Measurements from ENCODE around the gene KREMEN1. TPM values are rescaled to one million over a fixed set of nuclear protein-coding genes. Genes with fewer than 3 reads are reported as not detected.

Gene KREMEN1
- total and polyA plus RNA-seq, 2 donors (not counting 1 experiment from before 2014, with no cell fraction given) = 0.01 TPM; not detected in 1

DNA sequence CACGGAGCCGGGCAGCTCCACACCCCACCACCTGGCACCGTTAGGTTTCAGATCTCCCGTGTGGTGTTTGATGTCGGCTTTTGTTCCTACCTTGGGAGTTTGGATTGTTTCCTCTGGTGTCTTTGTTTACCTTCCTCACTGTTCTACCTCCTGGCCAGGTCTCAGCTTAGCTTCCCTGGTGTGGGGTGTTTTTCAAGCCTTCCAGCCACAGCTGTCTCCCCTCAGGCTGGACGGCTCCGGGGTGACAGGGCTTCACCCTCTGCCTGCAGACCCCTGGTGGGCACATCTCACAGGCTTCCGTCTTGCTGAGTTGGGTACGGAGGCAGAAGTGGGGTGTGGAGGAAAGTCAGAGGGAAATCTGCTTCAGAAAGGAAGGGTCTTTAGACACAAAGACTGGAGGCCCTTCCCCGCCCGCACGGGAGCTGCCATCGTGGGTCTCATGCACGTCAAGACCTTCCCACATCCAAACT is 73.3 kb downstream of the KREMEN1 start:
- H3K27me3 ChIP-seq (replicated peaks in 1 of 4; ENCODE audit: control extremely low read depth in 1 of 4, control insufficient read depth in 3 of 4, insufficient read depth in 4 of 4, low read length in 3 of 4) = peaks cover 0 to 15% (median 3%) of the 10 kb centered on the region in 4 experiments
- H3K4me2 ChIP-seq (replicated peaks; ENCODE audit: low read depth, low read length, poor library complexity, severe bottlenecking) = no peak overlapping the region
- H3K4me1 ChIP-seq (ENCODE audit: control insufficient read depth in 2 of 2, insufficient read depth in 2 of 2, low read length in 2 of 2) = no peaks in the 10 kb centered on the region
- no peaks in the 10 kb centered on the region for H4K20me1 ChIP-seq (ENCODE audit: control insufficient read depth, insufficient read depth, low read length, poor library complexity, severe bottlenecking)
- H2AFZ ChIP-seq (ENCODE audit: insufficient read depth, low read depth, low read length, poor library complexity, severe bottlenecking) = no peak overlapping the region
- no peak overlapping the region for H3K27ac ChIP-seq (ENCODE audit: low read length in 2 of 2)
- CTCF ChIA-PET = no interaction called here
- Mint-ChIP-seq H3K9me3 (ENCODE audit: insufficient read depth) (no peaks in the 10 kb centered on the region), H3K27ac (no peak overlapping the region), H3K4me3 (no peak overlapping the region), H3K27me3 (peaks cover 34% of the 10 kb centered on the region), H3K4me1 (no peaks in the 10 kb centered on the region)
- DNase-seq (no peak), ATAC-seq (ENCODE audit: low read depth) (no peak)
- intact Hi-C loops (cut with micrococcal nuclease) = no loop called here
- TF ChIP-seq, protein P1, sequence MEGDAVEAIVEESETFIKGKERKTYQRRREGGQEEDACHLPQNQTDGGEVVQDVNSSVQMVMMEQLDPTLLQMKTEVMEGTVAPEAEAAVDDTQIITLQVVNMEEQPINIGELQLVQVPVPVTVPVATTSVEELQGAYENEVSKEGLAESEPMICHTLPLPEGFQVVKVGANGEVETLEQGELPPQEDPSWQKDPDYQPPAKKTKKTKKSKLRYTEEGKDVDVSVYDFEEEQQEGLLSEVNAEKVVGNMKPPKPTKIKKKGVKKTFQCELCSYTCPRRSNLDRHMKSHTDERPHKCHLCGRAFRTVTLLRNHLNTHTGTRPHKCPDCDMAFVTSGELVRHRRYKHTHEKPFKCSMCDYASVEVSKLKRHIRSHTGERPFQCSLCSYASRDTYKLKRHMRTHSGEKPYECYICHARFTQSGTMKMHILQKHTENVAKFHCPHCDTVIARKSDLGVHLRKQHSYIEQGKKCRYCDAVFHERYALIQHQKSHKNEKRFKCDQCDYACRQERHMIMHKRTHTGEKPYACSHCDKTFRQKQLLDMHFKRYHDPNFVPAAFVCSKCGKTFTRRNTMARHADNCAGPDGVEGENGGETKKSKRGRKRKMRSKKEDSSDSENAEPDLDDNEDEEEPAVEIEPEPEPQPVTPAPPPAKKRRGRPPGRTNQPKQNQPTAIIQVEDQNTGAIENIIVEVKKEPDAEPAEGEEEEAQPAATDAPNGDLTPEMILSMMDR (IDR thresholded peaks at IDR 0.05) = no peak
- no peak for TF ChIP-seq EZH2 (IDR thresholded peaks at IDR 0.05; ENCODE audit: borderline replicate concordance, insufficient read depth, low read depth, low read length, poor library complexity, severe bottlenecking)
- WGBS (ENCODE audit: insufficient coverage) = 93% methylated on average over 9 of the region's 14 CpGs
- no peaks in the 10 kb centered on the region for H3K79me2 ChIP-seq (ENCODE audit: control insufficient read depth, insufficient read depth, low read length)
- peaks cover 0 to 2% (median 0%) of the 10 kb centered on the region in 3 donors for H3K9me3 ChIP-seq (ENCODE audit: control extremely low read depth in 1 of 3, control insufficient read depth in 2 of 3, insufficient read depth in 1 of 3, low read length in 2 of 3)
- H3K9ac ChIP-seq (ENCODE audit: low read length) = no peak overlapping the region
- POLR2A ChIA-PET = no interaction called here
- no peaks in the 10 kb centered on the region for H3K36me3 ChIP-seq (replicated peaks in 1 of 2; ENCODE audit: control extremely low read depth in 1 of 2, control insufficient read depth in 1 of 2, extremely low read depth in 1 of 2, insufficient read depth in 2 of 2, low read length in 1 of 2)
- no peak overlapping the region for H3K4me3 ChIP-seq (ENCODE audit: control extremely low read depth in 1 of 5, extremely low read depth in 1 of 5, insufficient read depth in 1 of 5, low read depth in 2 of 5, low read length in 4 of 5)

DNA sequence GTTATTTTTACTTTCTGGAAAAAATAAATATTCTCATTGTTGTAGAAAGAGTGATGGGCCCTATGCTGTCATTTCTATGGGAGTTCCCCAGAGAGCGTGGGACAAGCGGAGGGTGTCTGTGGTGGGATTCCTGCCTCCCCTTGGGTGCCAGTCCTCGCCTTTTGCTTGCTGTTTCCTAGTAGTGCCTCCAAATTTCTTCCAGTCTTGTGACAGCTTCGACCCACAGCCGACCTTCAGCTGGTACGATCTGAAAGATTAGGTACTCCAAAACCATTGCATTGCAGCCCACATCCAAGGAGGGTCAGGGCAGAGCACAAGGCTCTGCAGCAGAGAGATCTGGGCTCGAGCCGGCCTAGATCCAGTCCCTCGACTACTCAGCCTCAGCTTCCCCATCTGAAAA is 73.9 kb downstream of the KREMEN1 start:
- DNase-seq = no peak
- Mint-ChIP-seq H3K4me1 (no peaks in the 10 kb centered on the region), H3K9me3 (ENCODE audit: insufficient read depth) (no peaks in the 10 kb centered on the region), H3K4me3 (no peak overlapping the region), H3K27me3 (peaks cover 33% of the 10 kb centered on the region), H3K27ac (no peak overlapping the region)
- ChIA-PET POLR2A (no interaction called here), CTCF (no interaction called here)
- intact Hi-C loops (cut with micrococcal nuclease) = no loop called here
- H3K4me2 ChIP-seq (replicated peaks; ENCODE audit: low read depth, low read length, poor library complexity, severe bottlenecking) = no peak overlapping the region
- no peaks in the 10 kb centered on the region for H3K79me2 ChIP-seq (ENCODE audit: control insufficient read depth, insufficient read depth, low read length)
- peaks cover 0 to 2% (median 0%) of the 10 kb centered on the region in 3 donors for H3K9me3 ChIP-seq (ENCODE audit: control extremely low read depth in 1 of 3, control insufficient read depth in 2 of 3, insufficient read depth in 1 of 3, low read length in 2 of 3)
- no peaks in the 10 kb centered on the region for H3K4me1 ChIP-seq (ENCODE audit: control insufficient read depth in 2 of 2, insufficient read depth in 2 of 2, low read length in 2 of 2)
- H4K20me1 ChIP-seq (ENCODE audit: control insufficient read depth, insufficient read depth, low read length, poor library complexity, severe bottlenecking) = no peaks in the 10 kb centered on the region
- 94% methylated on average over 6 of the region's 9 CpGs for WGBS (ENCODE audit: insufficient coverage)
- no peak for TF ChIP-seq EZH2 (IDR thresholded peaks at IDR 0.05; ENCODE audit: borderline replicate concordance, insufficient read depth, low read depth, low read length, poor library complexity, severe bottlenecking)
- no peak overlapping the region for H3K9ac ChIP-seq (ENCODE audit: low read length)
- no peak overlapping the region for H2AFZ ChIP-seq (ENCODE audit: insufficient read depth, low read depth, low read length, poor library complexity, severe bottlenecking)
- H3K27me3 ChIP-seq (replicated peaks in 1 of 4; ENCODE audit: control extremely low read depth in 1 of 4, control insufficient read depth in 3 of 4, insufficient read depth in 4 of 4, low read length in 3 of 4) = peaks cover 0 to 15% (median 3%) of the 10 kb centered on the region in 4 experiments
- no peak overlapping the region for H3K4me3 ChIP-seq (ENCODE audit: control extremely low read depth in 1 of 5, extremely low read depth in 1 of 5, insufficient read depth in 1 of 5, low read depth in 2 of 5, low read length in 4 of 5)
- H3K27ac ChIP-seq (ENCODE audit: low read length in 2 of 2) = no peak overlapping the region
- ATAC-seq (ENCODE audit: low read depth) = no peak
- no peaks in the 10 kb centered on the region for H3K36me3 ChIP-seq (replicated peaks in 1 of 2; ENCODE audit: control extremely low read depth in 1 of 2, control insufficient read depth in 1 of 2, extremely low read depth in 1 of 2, insufficient read depth in 2 of 2, low read length in 1 of 2)
